Rectal smooth muscle tissue (tissue), 1 donor: Measurements from ENCODE around the gene MNS1.

Source experiments
- H3K27ac ChIP-seq: one replicate; pipeline ENCODE4 v1.7.0; 2013; ENCODE audit warnings: low read depth, low read length, inconsistent platforms
- H3K27me3 ChIP-seq: one replicate; pipeline ENCODE4 v1.7.0; 2013; ENCODE audit warnings: low read length; ENCODE audit not compliant: control insufficient read depth, insufficient read depth
- H3K36me3 ChIP-seq: one replicate; pipeline ENCODE4 v1.7.0; 2013; ENCODE audit warnings: low read length; ENCODE audit not compliant: control insufficient read depth, insufficient read depth
- H3K4me1 ChIP-seq: one replicate; pipeline ENCODE4 v1.7.0; 2013; ENCODE audit warnings: low read length; ENCODE audit not compliant: control insufficient read depth, insufficient read depth
- H3K4me3 ChIP-seq: one replicate; pipeline ENCODE4 v1.7.0; 2013; ENCODE audit warnings: low read length
- H3K9ac ChIP-seq: one replicate; pipeline ENCODE4 v1.7.0; 2013; ENCODE audit warnings: low read length

Gene MNS1

GRCh38 chr15:56390739-56391267 lies 74.1 kb downstream of the MNS1 start:
- Histone ChIP-seq H3K36me3 (no peaks in the 10 kb centered on the region), H3K27me3 (no peaks in the 10 kb centered on the region), H3K27ac (no peak overlapping the region), H3K9ac (no peak overlapping the region), H3K4me3 (no peak overlapping the region), H3K4me1 (no peaks in the 10 kb centered on the region)

GRCh38 chr15:56385908-56386307 lies 79.0 kb downstream of the MNS1 start:
- Histone ChIP-seq H3K4me1 (no peaks in the 10 kb centered on the region), H3K27me3 (no peaks in the 10 kb centered on the region), H3K27ac (no peak overlapping the region), H3K36me3 (no peaks in the 10 kb centered on the region), H3K9ac (no peak overlapping the region), H3K4me3 (no peak overlapping the region)

- Histone ChIP-seq H3K4me1 (no peaks in the 10 kb centered on the region), H3K27ac (no peak overlapping the region), H3K9ac (no peak overlapping the region), H3K4me3 (no peak overlapping the region), H3K27me3 (no peaks in the 10 kb centered on the region), H3K36me3 (no peaks in the 10 kb centered on the region)
Measured at GRCh38 chr15:56383010-56383409, 81.9 kb downstream of the MNS1 start.
